Measurements from ENCODE around the gene TEX29.

The TEX29 gene

GRCh38 chr13:111312944-111313590 lies 7.4 kb upstream of the TEX29 start:
- Histone ChIP-seq H2AFZ (ENCODE audit: low read depth, low read length) (no peak overlapping the region), H3K9ac (ENCODE audit: low read depth, low read length) (no peak overlapping the region), H3K79me2 (ENCODE audit: insufficient read depth, low read length) (peaks cover 2% of the 10 kb centered on the region; the same call in 1 of the 2 replicates), H3K4me2 (ENCODE audit: insufficient read depth, low read length) (no peak overlapping the region), H3K4me1 (ENCODE audit: insufficient read depth, low read length) (no peaks in the 10 kb centered on the region), H3K4me3 (ENCODE audit: low read depth in 1 of 2, low read length in 2 of 2) (no peak overlapping the region), H4K20me1 (ENCODE audit: insufficient read depth, low read length) (peaks cover 18% of the 10 kb centered on the region), H3K9me3 (ENCODE audit: insufficient read depth, low read length, severe bottlenecking) (peaks cover 2% of the 10 kb centered on the region), H3K36me3 (ENCODE audit: insufficient read depth, low read length) (peaks cover 55% of the 10 kb centered on the region), H3K27ac (ENCODE audit: low read length) (no peak overlapping the region), H3K27me3 (ENCODE audit: insufficient read depth, low read length, poor library complexity) (no peaks in the 10 kb centered on the region)
- DNase-seq = no peak
- ATAC-seq (ENCODE audit: insufficient read depth, low read depth) = no peak
- TF ChIP-seq, protein P1, sequence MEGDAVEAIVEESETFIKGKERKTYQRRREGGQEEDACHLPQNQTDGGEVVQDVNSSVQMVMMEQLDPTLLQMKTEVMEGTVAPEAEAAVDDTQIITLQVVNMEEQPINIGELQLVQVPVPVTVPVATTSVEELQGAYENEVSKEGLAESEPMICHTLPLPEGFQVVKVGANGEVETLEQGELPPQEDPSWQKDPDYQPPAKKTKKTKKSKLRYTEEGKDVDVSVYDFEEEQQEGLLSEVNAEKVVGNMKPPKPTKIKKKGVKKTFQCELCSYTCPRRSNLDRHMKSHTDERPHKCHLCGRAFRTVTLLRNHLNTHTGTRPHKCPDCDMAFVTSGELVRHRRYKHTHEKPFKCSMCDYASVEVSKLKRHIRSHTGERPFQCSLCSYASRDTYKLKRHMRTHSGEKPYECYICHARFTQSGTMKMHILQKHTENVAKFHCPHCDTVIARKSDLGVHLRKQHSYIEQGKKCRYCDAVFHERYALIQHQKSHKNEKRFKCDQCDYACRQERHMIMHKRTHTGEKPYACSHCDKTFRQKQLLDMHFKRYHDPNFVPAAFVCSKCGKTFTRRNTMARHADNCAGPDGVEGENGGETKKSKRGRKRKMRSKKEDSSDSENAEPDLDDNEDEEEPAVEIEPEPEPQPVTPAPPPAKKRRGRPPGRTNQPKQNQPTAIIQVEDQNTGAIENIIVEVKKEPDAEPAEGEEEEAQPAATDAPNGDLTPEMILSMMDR (IDR thresholded peaks at IDR 0.05; ENCODE audit: borderline replicate concordance, extremely low read depth, low read length, poor library complexity, severe bottlenecking) = no peak
- no peak for TF ChIP-seq EZH2 (IDR thresholded peaks at IDR 0.05; ENCODE audit: borderline replicate concordance, low read depth, low read length, severe bottlenecking)

DNA sequence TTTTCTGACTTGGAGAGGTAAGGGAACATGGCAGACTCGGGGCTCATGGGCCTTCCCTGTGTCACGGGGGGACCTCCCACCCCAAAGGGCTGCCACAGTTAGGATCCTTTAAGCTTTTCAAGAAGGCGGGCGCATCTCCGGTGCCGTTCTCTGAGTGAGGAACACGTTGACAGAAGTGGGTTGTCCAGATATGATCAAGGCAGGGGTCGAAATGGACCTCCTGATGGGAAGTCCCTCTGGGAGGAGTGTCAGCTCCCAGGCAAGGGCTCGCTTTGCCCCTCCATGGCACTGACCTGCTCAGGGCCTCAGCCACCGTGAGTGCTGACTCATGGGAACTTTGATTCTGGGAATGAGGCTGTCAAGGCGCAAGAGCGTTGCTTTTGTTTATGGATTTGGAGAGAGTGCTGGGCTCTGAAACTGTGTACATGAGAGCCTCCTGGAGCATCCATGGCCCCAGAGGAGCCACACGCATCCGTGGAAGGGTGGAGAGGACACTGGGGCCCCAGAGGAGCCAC lies 6.5 kb upstream of the TEX29 start:
- Histone ChIP-seq H3K79me2 (ENCODE audit: insufficient read depth, low read length) (no peaks in the 10 kb centered on the region), H3K36me3 (ENCODE audit: insufficient read depth, low read length) (peaks cover 47% of the 10 kb centered on the region), H2AFZ (ENCODE audit: low read depth, low read length) (no peak overlapping the region), H3K4me2 (ENCODE audit: insufficient read depth, low read length) (no peak overlapping the region), H3K27ac (ENCODE audit: low read length) (no peak overlapping the region), H3K9me3 (ENCODE audit: insufficient read depth, low read length, severe bottlenecking) (no peaks in the 10 kb centered on the region), H3K4me3 (ENCODE audit: low read depth in 1 of 2, low read length in 2 of 2) (no peak overlapping the region), H3K27me3 (ENCODE audit: insufficient read depth, low read length, poor library complexity) (no peaks in the 10 kb centered on the region), H4K20me1 (ENCODE audit: insufficient read depth, low read length) (peaks cover 18% of the 10 kb centered on the region), H3K4me1 (ENCODE audit: insufficient read depth, low read length) (no peaks in the 10 kb centered on the region), H3K9ac (ENCODE audit: low read depth, low read length) (no peak overlapping the region)
- DNase-seq = no peak
- TF ChIP-seq, protein P1 (IDR thresholded peaks at IDR 0.05; ENCODE audit: borderline replicate concordance, extremely low read depth, low read length, poor library complexity, severe bottlenecking) = no peak
- TF ChIP-seq EZH2 (IDR thresholded peaks at IDR 0.05; ENCODE audit: borderline replicate concordance, low read depth, low read length, severe bottlenecking) = no peak
- no peak; the same call in 2 of the 3 replicates for ATAC-seq (ENCODE audit: insufficient read depth, low read depth)

DNA sequence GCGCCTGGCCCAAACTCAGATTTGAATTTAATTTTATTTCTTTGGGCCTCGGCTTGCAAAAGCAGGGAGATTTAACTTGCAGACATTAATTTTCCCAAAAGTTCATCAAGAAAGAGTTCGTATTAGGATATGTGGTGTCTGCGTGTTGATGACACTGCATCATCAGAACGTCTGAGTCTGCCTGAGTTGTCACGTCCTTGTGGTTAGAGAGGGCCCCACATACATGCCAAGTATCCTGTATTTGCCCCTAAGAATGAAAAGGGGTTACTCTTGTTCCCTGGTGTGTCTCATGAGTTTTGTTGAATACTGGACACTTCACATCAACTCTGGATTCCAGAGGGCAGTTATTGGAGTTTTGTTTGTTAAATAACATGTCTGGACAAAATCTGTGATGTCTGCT lies 5.6 kb upstream of the TEX29 start:
- Histone ChIP-seq H3K36me3 (ENCODE audit: insufficient read depth, low read length) (peaks cover 47% of the 10 kb centered on the region), H3K9ac (ENCODE audit: low read depth, low read length) (no peak overlapping the region), H3K4me1 (ENCODE audit: insufficient read depth, low read length) (no peaks in the 10 kb centered on the region), H3K9me3 (ENCODE audit: insufficient read depth, low read length, severe bottlenecking) (no peaks in the 10 kb centered on the region), H3K4me2 (ENCODE audit: insufficient read depth, low read length) (no peak overlapping the region), H3K27ac (ENCODE audit: low read length) (no peak overlapping the region), H4K20me1 (ENCODE audit: insufficient read depth, low read length) (peaks cover 21% of the 10 kb centered on the region), H3K79me2 (ENCODE audit: insufficient read depth, low read length) (no peaks in the 10 kb centered on the region), H3K4me3 (ENCODE audit: low read depth in 1 of 2, low read length in 2 of 2) (no peak overlapping the region), H2AFZ (ENCODE audit: low read depth, low read length) (no peak overlapping the region), H3K27me3 (ENCODE audit: insufficient read depth, low read length, poor library complexity) (no peaks in the 10 kb centered on the region)
- no peak for DNase-seq
- ATAC-seq (ENCODE audit: insufficient read depth, low read depth) = no peak
- no peak for TF ChIP-seq EZH2 (IDR thresholded peaks at IDR 0.05; ENCODE audit: borderline replicate concordance, low read depth, low read length, severe bottlenecking)
- TF ChIP-seq, protein P1 (IDR thresholded peaks at IDR 0.05; ENCODE audit: borderline replicate concordance, extremely low read depth, low read length, poor library complexity, severe bottlenecking) = no peak
